ENCODE data around the gene CYP2R1.

Gene CYP2R1

DNA sequence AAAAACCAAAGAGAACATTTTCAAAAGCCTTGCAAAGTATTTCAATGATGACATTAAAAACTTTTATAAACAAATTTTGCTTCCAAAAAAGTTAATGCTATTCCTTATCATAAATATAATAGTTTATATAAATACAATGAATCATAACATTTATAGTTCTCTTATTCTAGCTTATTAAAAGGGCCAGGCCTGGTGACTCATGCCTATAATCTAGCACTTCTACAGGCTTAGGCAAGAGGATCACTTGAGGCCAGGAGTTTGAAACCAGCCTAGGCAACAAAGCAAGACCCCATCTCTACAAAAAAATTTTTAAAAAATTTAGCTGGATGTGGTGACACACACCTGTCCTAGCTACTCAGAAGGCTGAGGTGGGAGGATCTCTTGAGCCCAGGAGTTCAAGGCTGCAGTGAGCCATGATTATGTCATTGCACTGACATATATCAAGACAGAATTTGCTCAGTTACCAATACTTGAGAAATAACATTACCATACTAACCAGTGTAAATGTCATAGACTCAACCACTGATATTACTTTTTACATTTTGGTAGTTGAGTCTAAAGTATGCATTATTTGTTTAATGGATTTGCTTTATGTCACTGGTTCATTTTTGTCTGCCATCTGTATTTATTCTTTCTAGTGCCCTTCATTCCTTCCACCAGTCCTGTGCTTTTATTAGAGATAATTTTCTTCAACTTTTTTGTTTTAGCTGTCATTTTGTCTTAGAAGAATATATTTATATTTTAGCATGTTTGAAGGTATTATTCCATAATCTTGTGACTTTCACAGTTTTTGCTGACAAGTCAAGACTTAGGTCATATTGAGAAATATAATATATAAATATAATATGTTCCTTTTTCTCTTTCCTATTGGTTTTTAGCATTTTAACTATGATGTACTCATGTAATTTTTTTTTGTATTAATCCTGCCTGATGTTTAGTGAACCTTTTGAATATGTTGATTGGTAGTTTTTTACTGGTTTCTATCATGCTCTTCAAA, 56.2 kb downstream of the CYP2R1 start:
- FAIRE-seq, result no peak
- DNase-seq (ENCODE audit: extremely low spot score, insufficient read length, low read depth), result no peak

All from GM18507 (cell line).